Activated gamma-delta T cell (primary cell): ENCODE measurements around the gene CLCA1.
"Not testable (repeated sequence)": the region's sequence is repeated elsewhere in the genome, so short reads cannot be mapped to it uniquely, and the experiment has no call there.

Source experiments
- DNase-seq: peaks from one replicate; lab custom pipeline; 2025; lab: John Stamatoyannopoulos, UW

The CLCA1 gene

DNA sequence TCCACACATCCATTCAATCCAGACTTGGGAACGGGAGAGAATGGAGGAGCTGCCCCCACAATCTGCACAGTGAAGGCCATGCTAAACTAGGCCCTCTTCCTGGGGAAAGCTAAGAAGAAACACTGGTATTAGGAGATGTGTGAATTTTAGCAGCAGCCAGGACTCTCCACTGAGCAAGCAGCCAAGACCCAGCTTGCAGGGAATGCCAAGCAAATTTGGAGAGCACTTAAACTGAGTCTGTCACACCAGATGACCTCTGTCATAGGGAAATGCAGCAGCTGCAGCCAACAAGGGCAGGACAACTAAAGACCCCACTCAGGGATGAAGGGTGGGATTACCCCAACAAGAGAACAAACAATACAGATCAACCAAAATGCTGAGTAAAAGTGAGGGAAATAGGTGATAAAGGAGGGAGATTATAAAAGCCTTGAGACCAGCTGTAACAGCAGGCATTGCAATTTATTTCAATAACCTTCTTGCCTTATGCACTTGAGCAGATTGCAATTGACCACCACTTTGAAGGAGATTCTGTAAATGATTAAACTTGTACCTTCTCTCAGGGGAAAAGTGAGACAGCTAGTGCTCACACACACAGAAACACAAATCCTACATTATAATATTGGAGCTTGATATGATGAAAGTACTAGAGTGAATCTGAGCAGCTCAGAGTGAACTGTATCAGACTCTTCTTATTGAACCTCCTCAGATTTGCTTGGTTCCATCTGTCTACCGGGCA lies 2.5 kb upstream of the CLCA1 start:
- DNase-seq: no peak

DNA sequence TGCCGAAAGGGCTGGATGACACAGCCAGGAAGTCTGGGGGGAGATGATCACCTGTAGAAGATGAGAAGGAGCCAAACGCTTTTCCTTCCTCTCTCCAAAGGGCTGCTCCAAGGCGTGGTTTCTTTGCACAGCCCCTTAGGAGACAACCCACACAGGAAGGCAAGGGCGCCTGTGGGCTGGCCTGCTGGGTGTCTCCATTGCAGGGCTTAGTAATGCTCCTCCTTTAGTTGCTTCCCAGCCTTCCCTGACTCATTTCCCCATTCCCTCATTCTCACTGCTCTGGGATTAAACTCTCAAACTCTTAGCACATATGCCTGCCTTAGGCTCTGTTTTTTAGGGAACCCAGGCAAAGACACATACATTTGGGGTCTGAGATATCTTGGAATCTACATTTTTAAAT lies 1.7 kb upstream of the CLCA1 start:
- no peak for DNase-seq

DNA sequence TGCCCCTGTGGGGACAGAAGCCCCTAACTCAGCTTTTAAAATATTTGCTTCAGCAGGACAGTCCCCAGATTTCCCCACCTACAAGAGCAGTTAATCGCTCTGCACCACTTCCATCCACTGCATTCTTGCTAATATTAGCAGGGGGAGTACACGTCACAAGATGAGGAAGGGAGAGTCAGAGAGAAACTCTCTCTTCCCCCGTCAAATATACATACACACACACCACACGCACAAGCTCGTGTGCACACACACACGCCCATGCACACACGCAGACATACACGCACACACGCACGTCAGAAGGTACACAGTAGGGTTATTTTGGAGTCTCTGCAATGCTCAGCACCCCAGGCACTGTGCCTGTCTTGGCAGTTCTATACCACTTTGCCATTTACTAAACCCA lies 2.1 kb downstream of the CLCA1 start:
- DNase-seq: no peak

DNA sequence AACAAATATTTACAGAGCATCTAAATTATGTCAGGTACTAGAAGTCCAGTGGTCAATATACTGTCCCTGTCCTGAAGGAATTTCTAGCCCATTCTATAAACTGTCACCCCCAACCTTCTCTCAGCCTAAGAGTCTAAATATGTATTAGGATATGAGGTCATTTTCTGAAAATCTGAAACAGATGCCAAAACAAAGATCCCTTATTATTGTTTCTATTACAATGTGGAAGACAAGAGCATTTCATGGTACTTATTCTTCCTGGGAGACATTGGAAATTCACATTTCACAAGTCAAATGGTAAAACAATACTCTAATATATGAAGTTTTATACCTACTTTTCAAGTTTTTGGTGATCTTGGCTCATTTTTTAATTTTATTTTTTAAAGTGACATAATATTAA lies 2.6 kb downstream of the CLCA1 start:
- DNase-seq: no peak

DNA sequence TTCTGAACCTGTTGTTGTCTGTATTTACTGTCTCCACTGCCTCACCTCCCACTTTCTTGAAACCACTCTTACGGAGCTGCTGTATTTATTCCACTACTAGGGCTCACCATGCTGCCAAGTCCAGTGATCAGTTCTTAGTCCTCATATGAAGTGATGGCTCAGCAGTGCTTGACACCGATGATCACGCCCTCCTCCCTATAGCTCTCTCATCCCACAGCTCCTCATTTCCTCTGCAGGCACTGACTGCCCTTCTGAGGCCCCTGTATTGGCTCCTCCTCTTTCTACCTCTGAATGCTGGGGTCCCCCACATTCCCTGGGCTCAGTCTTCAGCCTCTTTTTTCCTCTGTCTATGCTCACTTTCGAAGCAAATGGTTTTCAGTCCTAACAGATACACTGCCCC lies 3.4 kb downstream of the CLCA1 start:
- no peak for DNase-seq

DNA sequence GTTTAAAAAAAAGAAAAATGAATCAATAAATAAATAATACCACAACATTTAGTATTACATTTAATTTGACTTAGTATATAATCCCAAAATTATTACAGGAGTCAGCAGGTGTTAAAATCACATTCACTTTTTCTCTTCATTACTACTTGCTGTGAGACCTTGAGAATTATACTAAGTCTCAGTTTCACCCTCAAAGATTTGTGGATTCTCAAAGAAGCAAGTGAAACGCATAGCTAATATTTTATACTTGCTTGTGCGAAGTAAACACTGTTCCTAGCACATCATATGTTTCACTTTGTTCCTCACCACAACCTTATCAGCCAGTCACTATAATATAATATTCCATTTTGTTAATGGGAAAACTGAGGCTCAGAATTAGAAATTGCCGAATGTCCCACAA lies 4.0 kb downstream of the CLCA1 start:
- no peak for DNase-seq

DNA sequence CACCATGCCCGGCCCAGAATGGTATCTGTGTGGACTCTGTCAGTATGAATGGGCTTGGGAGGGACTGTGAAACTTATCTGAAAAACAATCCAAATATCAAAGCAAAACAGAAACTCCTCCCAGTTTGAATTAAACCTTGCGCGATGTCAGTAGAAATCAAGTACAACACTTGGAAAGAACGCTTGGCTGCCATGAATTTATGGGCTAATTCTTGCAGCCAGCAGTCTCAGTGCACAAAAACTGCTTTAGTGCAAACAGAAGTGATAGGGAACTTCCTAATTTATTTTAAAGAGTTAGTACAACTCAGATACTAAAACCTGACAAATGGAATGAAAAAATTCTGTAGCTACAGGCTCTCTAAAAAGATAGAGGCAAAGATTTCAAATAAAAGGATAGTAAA lies 8.5 kb downstream of the CLCA1 start:
- DNase-seq: no peak

DNA sequence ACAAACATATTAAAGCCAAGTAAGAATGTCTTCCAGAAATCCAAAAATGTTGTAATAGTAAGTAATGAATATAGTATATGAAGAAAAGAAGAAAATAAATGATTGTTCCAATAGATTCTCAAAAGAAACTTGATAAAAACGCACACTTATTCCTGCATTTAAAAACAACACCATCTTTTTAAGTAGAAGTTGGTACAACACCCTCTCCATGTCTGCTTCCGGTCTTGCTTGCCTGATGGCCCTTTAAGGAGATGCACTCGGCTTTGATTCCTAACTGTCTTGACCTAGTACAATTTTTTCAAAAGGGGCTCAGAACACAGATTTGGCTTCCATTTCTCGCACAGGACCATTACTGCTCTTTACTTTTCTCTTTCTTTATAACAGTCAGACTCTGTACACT lies 9.0 kb downstream of the CLCA1 start:
- DNase-seq: no peak

DNA sequence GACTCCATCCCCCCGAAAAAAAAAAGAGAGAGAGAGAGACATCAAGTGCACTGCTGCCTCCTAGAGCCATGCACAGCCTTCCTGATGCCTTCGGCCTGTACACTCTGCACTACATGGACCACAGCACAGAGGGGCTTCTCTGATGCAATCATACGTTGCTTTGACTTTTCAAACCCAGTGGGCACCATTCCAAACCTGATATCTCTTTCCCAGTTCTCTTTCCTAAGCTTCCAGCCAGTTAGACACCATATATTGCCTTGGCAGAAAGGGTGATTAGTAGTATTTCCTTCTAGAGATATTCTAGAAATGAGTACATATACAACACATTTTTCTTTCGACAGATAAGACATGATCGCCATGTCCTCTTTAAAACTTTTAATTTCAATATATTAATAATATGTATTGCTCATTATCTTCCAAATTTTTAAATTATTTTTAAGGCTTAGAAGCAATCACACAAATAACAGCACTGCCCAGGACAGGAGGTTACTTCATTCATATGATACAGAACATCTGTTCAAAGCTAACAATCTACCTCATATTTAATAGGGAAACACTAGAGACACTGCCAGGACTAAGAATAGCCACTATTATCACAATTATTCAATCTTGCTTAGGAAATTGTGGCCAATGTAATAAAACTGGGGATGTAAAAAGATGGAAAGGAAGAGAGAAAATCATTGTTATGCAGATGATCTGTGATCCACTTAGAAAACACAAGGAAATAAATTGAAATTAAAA lies 9.9 kb downstream of the CLCA1 start:
- no peak for DNase-seq

DNA sequence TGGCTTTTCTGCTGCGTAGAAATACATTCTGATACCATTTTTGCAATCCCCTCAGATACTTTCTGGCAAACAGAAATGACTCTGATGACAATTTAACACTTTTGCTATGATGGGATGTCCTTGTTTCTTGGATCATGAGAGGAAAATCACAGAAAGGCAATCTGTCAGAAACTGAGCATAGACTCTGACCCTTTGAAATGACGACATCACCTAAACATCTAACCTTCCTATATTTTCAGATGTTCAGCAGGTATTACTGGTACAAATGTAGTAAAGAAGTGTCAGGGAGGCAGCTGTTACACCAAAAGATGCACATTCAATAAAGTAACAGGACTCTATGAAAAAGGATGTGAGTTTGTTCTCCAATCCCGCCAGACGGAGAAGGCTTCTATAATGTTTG lies 13.2 kb downstream of the CLCA1 start:
- DNase-seq: no peak

DNA sequence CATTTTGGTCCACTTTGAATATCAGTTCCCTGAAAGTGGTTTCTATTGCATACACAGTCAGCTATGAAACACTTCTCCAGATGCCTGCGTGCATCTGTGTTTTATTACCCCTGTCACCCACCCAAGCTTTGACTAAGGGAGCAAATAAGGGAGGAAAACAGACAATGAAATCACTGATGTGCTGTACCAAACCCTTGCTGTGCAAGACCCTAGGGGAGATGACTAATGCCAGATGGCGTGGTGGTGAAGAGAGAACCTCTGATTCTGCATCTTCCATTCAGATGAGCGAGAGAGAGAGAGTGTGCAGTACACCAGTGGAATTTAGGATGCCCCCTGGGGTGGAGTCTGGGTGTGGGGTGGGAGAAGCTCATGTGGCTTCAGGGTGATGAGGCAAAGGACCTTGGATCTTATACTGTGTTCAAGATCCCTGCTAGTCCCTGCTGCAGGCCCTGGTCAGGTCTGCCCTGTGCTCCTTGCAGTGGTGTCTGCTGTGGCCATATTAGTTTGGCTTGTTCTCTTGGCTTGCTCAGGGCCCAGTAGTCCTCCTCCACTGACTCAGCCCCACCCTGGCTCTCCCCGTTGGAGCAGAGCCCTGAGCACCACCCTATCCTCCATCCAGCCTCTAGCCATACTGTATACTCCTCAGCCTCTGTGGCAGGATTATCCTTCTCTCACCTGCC lies 18.5 kb downstream of the CLCA1 start:
- DNase-seq: no peak

DNA sequence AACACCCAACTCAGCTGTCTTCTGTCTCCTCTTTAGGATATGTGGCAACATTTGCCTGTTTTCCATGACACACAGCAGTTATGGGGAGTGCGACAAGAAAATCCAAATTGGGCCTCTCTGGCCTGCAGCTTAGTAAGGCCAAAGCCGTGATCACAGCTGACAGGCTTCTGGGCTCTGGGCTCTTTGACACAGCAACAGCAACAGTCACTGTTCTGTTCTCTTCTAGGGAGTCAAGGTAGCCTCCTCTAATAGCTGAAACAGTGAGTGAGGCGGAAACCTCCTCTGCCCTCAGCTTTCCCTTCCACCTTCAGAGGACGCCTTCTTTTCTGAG lies 19.0 kb downstream of the CLCA1 start:
- no peak for DNase-seq

DNA sequence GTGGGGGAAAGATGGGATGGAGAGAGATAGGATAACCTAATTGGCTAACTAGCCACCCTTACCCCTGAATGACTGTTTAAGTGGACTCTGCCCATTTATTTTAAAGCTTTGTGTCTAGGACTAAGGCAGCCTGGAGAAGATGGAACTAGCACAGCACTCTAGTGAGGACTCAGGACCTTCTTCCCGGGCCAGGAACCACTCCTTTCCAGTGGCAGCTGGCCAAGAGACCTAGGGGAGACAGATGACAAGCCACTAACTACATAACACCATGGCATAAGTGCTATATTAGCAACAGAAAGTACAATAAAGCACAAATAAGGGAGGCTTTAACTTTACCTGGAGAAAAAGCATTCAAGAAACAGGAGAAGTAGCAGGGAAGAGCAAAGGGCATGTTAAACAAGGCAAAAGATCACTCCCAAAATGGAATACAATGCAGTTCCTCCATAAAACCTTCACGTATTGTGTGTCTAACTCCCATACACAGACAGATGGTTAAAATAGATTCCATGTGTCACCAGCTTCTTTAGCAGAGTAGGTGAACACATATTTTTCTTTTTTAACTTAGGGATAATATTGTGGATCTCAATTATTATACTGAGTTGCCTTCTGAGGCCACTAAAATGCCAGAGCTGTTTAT lies 20.6 kb downstream of the CLCA1 start:
- DNase-seq: no peak

DNA sequence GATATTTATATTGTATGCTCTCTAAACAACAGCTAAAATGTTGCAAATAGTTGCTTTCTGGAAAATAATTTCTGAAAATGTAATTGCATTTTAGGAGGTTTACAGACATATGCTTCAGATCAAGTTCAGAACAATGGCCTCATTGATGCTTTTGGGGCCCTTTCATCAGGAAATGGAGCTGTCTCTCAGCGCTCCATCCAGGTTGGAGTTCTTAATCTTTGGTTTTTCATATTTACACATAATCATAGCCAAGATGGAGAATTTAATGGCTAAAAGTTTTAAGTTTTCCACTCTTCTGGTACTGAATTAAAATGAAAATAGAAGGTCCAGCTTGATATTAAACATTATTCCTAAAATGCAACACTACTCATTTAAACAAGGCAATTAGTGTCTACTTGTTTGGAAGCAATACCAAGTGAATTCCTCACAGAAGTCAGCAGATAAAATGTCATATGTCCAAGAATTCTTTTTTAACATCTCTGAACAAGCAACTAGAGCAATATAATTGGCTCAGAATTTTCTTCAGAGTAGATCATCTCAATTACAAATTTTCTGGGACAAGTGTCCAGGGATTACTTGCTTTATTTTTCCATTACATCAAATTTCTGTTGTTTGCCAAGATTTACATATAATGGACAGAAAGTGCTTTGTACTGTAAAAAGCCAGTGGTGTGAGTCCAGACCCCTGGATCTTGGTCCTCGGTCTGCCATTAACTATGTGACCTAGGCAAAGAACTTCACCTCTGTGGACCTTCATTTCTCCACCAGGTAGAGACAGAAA lies 22.6 kb downstream of the CLCA1 start:
- DNase-seq: no peak

DNA sequence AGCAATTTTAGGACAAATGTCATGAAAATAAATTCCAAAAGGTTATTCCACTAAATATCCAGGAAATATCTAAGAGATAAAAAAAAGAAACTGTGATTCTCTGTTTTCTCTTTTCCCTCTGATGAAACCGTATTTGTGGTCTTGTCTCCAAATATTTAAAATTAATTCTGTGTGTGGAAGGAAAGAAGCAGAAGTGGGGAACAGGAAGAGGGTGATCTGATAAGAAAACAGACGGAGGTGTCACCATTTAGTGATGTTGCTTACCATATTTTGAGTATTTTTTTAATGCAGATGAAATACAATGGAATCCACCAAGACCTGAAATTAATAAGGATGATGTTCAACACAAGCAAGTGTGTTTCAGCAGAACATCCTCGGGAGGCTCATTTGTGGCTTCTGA lies 29.6 kb downstream of the CLCA1 start:
- no peak for DNase-seq

DNA sequence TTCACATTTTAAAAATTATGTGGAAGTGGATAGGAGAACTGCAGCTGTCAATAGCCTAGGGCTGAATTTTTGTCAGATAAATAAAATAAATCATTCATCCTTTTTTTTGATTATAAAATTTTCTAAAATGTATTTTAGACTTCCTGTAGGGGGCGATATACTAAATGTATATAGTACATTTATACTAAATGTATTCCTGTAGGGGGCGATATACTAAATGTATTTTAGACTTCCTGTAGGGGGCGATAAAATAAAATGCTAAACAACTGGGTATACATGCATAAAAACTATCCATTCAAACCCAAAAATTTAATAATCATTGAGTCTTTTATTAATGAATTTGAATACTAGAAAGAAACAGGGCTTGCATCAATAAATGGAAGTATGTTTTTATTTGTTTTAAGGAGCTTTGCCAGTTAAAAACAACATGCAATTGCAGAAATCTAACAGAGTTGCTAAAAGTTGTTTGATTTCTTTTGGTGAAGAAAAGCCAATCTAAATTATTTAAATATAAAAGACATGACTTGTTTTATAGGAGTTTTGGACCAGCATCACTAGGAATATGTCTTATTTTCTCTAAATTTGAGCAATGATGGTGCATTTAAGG lies 31.4 kb downstream of the CLCA1 start:
- no peak for DNase-seq

DNA sequence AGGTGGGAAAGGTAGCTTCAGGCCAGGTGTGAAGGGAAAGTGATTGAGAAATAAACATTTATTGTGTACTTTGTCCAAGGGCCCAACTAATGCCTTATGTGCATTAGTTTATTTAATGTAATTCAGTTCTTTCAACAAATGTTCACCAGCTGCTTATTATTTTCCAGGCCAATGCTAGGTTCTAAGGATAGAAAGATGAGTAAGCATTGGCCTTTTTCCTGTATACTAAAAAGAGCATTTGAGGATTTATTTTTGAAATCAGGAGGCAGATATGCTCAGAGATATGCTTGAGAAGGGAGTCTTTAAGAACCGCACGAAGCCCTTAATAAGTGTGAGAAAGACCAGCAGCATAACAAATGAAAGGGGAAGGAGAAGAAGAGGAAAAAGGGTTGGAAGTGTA lies 32.0 kb downstream of the CLCA1 start:
- no peak for DNase-seq

DNA sequence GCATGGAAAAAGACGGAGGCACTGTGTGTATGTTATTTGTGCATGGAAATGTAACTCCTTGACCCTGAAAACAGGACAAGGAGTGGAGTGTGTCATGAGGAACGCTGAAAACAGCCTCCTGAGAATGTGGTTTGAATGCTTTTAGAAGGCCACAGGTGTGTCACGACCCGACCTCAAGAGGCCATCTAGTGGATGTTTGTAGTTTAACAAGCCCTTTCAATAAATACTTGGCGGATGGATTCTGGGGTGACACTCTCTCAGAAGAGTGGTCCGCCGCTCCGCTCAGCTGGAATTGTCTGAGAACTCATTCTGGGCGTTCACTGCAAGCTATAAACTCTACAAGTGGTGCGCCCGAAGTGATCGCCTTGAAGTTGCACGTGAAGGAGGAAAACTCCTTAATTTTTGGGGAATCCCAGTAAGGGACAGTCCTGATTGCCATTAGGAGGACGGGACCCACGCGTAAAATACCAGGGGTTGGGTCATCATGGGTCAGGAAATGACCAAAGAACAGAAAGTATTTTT lies 33.5 kb downstream of the CLCA1 start:
- DNase-seq: not testable (repeated sequence)

DNA sequence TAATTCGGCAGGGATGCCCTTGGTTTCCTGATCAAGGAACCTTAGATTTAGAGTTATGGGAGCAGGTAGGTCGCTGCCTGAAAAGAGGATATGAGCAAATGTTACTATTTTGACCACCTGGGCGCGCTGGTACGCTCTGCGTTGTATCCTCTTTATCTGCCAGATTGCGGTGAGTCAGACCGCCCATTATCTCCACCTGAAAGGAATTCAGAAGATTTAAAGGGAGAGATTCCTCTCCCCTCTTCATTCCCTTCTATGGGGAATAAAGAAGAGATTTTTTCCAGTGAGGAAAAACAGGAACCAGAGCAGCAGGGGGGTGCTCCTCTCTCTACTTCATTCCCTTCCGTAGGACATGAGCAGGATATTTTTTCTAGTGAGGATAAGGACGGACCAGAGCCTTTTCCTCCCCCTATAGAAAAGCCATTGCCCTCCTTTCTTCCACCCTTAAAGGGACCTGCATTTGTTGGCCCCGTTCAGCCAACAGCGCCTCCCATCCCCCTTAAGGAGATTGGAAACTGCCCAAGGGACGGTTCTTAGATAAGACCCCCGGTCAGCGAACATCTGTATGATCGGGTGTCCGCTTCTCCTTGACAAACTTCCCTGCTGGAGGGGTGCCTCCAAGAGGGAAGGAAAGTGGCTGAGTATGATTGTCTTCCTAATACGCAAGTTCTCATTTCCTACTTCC lies 34.1 kb downstream of the CLCA1 start:
- no peak for DNase-seq

DNA sequence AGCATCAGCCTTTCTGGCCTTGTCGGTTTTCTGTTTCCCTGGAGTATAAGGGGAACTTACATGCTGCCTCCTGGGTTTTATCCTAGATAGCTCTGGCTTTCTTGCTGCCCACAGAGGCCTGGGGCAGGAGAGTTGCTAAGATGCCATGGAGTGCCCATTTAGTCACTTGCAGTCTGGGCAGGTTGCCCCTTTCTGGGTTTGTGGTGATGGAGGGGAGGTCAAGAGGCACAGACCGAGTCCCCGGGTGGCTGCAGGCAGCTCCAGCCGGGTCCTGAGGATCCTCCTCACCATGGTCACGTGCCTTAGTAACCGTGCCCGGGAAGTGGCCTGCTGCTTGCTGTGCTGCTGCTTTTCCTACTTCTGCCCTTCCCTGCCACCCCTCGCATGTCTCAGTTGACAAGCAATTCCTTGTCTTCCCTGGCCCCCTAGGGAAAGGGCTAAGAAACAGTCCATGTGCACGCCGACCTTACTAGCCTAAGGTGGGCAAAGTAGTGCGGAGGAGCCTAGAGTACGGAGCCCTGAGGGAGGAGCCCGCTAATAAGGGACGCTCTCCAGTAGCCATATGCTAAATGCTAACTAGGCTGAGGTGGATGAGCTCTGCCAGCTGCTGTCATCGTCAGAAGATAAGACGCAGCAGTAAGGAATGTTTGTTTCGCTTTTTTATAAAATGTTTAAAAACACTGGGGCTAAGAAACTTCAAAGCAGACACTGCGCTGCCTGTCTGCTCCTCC lies 34.8 kb downstream of the CLCA1 start:
- no peak for DNase-seq
